ENCODE data around the gene MLN. TPM values are rescaled to one million over a fixed set of nuclear protein-coding genes. Genes with fewer than 3 reads are reported as not detected.
A peak's percentile ranks its signal among the peaks of the same experiment; 100 is the strongest.

MLN gene
- total and polyA plus RNA-seq, 8 donors = 0.28 TPM; not detected in 7

DNA sequence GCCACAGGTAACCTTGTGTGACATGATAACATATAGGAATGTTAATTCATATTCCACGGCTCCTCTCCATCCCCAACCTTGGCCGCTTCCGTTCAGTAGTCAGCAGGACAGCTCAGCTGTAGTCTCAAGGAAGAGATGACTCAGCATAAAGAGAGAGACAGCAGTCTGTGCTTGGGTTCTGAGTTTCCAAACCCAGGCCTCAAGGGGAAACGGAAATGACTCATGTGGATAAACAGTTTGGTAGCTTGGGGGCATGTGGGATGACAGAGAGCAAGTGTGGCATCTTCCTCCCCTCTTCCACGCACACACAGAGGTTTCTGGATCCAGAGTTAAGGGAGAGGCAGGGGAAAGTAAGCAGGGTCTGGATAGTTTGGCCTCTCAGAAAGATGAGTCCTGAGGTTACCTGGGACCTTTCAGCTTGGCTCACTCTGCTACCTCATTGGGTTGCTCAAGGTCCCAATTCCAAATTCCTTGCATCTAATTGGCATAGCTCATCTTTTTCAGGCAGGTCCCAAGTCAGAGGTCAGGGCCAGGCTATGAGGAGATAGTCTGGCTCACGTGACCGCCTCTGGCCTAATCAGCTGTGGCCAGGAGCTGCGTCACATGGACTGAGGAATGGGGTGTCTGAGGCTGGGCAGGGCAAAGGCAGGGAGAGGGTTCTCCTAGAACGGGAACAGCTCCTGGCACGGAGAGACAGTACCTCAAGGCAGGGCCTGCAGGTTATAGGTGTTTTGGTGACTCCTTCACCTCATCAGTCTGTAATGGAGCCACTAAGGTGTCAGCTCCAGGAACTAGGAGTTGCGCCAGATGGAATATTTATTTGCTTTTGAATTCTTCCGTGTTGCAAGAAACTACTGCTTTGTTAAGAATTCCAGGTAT, 36.5 kb upstream of the MLN start:
- Histone ChIP-seq H3K27ac (peak overlapping the region in 1 of 2 donors; percentile 73), H3K36me3 (no peaks in the 10 kb centered on the region), H3K4me3 (no peak overlapping the region), H3K4me1 (peaks cover 3 to 16% of the 10 kb centered on the region in 2 donors), H3K9me3 (no peaks in the 10 kb centered on the region), H3K27me3 (no peaks in the 10 kb centered on the region)
- peak in 1 of 4 donors; percentile 53 for DNase-seq
- intact Hi-C loops (cut with DNase I) = no loop called here
- TF ChIP-seq, protein P1, sequence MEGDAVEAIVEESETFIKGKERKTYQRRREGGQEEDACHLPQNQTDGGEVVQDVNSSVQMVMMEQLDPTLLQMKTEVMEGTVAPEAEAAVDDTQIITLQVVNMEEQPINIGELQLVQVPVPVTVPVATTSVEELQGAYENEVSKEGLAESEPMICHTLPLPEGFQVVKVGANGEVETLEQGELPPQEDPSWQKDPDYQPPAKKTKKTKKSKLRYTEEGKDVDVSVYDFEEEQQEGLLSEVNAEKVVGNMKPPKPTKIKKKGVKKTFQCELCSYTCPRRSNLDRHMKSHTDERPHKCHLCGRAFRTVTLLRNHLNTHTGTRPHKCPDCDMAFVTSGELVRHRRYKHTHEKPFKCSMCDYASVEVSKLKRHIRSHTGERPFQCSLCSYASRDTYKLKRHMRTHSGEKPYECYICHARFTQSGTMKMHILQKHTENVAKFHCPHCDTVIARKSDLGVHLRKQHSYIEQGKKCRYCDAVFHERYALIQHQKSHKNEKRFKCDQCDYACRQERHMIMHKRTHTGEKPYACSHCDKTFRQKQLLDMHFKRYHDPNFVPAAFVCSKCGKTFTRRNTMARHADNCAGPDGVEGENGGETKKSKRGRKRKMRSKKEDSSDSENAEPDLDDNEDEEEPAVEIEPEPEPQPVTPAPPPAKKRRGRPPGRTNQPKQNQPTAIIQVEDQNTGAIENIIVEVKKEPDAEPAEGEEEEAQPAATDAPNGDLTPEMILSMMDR (IDR thresholded peaks at IDR 0.05) = no peak
- peak; percentile 81 for ATAC-seq

DNA sequence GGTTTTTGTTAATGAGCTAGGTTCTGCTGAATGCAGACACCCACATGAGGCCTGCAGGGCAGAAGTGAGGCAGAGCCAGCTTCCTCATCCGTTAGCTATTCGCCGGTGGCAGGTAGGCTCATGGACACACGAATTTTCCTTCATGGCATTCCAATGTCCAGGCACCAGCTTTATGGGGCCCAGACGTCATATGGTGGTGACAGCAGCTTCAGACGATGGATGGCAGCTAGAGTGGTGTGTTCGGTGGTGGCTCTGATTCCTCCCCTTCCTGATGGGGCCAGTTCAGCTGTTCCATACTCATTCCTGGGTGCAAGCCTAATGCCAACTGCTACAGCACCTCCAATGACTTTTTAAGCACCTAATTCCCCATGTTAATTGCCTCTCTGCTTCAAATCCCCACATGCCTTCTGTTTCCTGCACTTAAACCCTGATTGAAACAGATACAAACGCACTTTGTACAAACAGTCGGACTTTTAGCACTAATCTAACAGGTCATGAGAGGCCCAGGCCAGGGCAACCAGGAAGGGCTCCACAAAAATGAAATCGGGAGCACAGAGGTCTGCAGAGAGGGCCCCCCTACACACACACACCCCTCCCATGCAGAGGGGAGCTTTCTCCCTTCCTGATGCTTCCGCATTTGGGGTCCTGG, 35.7 kb upstream of the MLN start:
- Histone ChIP-seq H3K36me3 (no peaks in the 10 kb centered on the region), H3K4me1 (peaks cover 3 to 16% of the 10 kb centered on the region in 2 donors), H3K27me3 (no peaks in the 10 kb centered on the region), H3K4me3 (no peak overlapping the region), H3K9me3 (no peaks in the 10 kb centered on the region), H3K27ac (peak overlapping the region in 1 of 2 donors; percentile 73)
- intact Hi-C loops (cut with DNase I) = no loop called here
- no peak for DNase-seq
- ATAC-seq = no peak
- TF ChIP-seq, protein P1 (IDR thresholded peaks at IDR 0.05) = no peak

DNA sequence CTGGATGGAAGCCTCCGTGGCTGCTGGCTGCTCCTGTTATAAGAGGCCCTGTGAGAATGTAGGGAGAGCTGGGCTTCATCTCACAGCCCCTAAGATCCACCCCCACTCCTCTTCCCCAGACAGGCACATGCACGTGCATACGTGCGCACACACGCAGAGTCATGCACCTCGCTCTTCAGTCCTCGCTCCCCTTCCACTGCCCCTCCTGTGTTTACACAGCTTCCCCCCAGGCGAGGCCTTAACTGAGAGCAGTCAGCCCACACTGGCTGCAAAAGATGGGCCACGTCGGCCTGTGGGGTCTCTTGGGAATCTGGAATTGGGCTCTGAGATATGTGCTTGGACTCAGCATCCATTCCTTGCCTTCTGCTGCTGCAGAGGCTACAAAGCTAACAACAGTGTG, 35.2 kb upstream of the MLN start:
- no peaks in the 10 kb centered on the region for H3K9me3 ChIP-seq
- DNase-seq (no peak), ATAC-seq (no peak)
- H3K27me3 ChIP-seq = no peaks in the 10 kb centered on the region
- intact Hi-C loops (cut with DNase I) = no loop called here
- TF ChIP-seq, protein P1 (IDR thresholded peaks at IDR 0.05) = no peak
- H3K4me3 ChIP-seq = no peak overlapping the region
- no peak overlapping the region for H3K27ac ChIP-seq
- H3K36me3 ChIP-seq = no peaks in the 10 kb centered on the region
- peaks cover 3 to 16% of the 10 kb centered on the region in 2 donors for H3K4me1 ChIP-seq

DNA sequence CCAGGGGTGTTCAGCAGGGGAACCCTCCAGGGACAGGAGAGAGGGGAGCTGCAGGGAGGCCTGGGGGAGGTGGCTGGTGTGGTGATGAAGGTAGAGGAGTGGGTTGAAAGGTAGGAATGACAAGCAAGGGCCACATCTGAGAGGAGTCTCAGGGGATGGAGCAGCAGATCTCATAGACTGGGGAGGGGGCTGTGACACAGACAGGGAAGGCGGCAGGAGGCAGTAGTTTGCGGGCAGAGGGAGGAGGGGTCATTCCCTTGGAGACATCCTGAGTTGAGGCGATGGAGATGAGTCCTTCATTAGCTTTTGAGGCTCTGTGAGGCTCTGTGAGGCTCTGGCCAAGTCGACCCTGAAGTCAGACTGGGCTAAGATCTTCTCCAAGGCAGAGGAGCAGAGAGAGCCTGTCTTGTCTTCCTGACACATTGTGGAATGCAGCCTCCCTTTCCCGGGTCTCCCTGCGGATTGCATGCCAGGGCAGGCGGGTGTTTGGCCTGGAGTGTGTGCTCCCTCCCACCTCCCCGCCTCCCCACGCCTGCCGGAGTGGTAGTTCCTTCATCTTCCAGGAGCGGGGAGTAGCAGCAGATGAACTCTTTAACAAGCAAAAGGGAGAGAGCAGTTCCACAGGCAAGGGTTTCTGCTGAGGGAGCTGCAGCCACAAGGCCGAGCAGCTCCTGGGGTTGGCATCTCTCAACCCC, 34.3 kb upstream of the MLN start:
- Histone ChIP-seq H3K36me3 (no peaks in the 10 kb centered on the region), H3K4me3 (no peak overlapping the region), H3K27ac (no peak overlapping the region), H3K4me1 (peaks cover 3 to 16% of the 10 kb centered on the region in 2 donors), H3K9me3 (no peaks in the 10 kb centered on the region), H3K27me3 (no peaks in the 10 kb centered on the region)
- DNase-seq = no peak
- intact Hi-C loops (cut with DNase I) = no loop called here
- ATAC-seq = no peak
- TF ChIP-seq, protein P1 (IDR thresholded peaks at IDR 0.05) = no peak

Data from left lung (tissue), 10 donors.